Stimulated activated CD4-positive, alpha-beta T cell treated with anti-CD3 and anti-CD28 coated beads, Interleukin-12 subunit alpha, Interleukin-12 subunit beta, amount 100 ng/mL, for 24 hours (primary cell): ENCODE data around the gene SCRT2.

ENCODE experiments used
- DNase-seq, 2 experiments: peaks; one replicate each; pipeline ENCODE4 v3.0.0-alpha.2; 2020; ENCODE audit warnings: low read depth in 2 of 2

Gene SCRT2

DNA sequence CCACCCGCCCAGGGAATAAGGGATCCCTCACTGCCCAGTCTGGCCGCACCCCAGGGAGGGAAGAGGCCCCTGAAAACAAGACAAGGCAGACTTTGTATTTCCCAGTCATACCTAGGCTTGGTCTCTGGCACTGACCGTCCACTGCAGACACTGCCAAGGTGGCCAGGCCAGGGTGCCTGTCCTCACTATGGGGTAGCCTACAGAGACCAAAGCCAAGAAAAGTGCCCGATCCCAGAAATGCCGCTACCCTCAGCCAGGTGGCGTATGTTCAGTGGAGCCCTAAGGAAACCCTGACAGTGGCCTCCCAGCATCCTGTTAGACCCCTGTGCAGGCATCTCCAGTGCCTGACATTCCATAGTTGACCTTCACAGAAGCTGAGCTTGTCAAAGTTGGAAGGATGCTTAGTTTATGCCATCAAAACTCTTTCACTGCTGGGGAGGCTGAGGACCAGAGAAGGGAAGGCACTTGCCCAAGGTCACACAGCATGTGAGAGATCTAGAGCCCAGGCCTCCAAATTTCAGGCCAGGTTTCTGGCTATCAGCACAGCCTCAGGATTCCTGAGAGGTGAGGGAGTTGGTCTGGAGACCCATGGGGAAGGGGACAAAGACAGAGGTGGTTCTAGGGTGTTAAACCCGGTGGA, 2.5 kb downstream of the SCRT2 start:
- DNase-seq, result no peak

GRCh38 chr20:671252-672030, 4.2 kb downstream of the SCRT2 start:
- no peak for DNase-seq

GRCh38 chr20:669573-669972, 6.0 kb downstream of the SCRT2 start:
- DNase-seq, result no peak

DNA sequence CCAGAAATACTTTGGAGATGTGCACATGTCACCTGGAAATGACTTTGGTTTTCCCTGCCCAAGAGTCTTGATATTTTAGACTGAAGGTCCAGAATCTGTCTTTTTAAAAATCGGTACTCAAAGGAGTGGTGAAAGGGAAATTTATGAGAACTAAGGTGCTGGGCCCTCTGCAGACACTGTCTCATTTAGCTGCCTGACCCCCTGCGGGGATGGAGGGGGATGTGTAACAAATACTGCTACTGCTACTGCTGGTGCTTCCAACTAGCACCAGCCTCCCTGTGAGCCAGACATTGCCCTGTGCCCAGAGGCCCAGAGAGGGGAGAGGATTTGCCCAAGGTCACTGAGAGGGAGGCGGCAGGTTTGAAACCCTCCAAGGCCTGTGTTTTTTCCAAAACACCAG, 7.0 kb downstream of the SCRT2 start:
- DNase-seq, result no peak

- no peak for DNase-seq
These were observed 7.6 kb downstream of the SCRT2 start for GRCh38 chr20:668050-668449.

DNA sequence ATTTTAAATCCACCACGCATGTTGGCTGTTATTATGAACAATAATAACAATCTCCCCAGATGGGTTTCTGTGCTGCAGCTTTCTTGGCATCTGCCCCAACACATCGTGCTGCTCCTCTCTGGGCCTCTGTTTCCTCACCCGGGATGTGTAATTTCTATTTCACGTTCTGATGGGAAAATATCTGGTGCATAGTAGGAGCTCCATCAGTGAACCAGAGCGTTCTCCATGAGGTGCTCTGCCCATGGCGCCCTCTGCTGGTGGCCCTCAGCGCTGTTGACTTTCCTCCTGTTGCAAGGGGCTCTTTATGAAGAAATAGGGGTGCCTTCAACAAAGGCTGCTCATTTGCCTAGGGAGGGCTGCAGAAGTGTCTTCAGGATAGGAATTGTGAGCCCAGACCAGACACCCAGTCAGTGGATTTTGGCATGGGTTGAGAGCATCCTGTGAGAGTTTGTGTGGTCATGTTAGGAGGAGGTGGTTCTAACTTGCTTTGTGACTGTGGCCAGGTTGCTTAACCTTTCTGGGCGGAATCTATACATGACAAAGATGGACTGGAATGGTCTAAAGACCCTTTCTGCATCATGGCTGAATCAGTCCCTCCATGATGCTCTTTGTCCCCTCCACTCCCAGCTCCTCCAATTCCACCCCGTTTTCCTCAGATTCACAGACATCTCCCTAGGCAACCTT, 8.1 kb downstream of the SCRT2 start:
- DNase-seq, result peak; percentile 22 to 63

GRCh38 chr20:666877-667276, 8.7 kb downstream of the SCRT2 start:
- DNase-seq, result no peak

- no peak for DNase-seq
These were observed 10.3 kb downstream of the SCRT2 start for GRCh38 chr20:665276-665675.

DNA sequence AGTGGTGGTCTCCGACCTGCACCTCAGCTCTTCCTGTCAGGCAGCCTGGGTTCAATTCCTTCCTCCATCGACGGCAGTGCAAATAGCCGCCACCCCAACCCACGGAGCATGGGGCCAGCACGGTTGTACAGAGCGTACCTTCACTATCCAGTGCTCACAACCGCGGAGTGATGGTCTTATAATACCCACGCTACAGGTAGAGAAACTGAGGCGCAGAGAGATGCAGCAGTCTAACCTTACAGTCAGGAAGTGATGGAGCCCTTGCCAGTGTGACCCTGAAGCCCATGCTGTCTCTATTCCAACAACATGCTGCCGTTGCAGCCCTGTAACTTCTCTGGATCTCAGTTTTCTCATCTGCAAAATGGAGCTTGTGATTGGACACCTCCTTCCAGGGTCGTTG, 11.0 kb downstream of the SCRT2 start:
- no peak for DNase-seq

GRCh38 chr20:664151-664550, 11.5 kb downstream of the SCRT2 start:
- no peak for DNase-seq

DNA sequence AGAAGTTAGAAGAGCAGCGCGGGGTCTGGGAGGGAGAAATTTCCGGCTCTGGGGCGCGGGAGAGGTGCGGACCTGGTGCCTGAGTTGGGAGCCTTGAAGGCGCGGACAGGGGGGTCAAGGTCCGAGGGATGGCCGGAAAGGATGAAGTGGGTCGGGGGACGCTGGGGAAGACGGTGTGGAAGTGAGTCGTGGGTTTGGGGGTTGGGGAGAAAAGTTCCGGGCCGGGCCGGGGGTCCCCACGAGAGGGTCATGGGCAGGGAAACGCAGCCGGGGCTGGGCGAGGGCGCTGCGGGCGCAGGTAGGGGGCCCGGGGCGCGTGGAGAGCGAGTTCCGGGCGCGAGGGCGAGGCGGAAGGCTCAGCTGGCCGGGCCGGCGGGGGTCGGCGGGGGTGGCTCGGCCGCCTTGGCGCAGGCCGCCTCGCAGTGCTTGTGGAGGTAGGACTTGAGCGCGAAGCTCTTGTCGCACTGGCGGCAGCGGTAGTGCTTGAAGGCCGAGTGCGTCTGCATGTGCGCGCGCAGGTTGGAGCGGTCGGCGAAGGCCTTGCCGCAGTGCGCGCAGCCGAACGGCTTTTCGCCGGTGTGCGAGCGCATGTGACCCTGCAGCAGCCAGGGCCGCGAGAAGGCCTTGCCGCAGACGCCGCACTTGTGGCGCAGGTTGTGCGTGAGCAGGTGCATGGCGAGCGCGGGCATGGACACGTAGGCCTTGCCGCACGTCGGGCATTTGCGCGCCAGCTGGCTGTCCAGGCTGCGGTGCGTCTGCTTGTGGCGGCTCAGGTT, 12.1 kb downstream of the SCRT2 start:
- no peak for DNase-seq

GRCh38 chr20:662277-663192, 13.1 kb downstream of the SCRT2 start:
- no peak for DNase-seq

GRCh38 chr20:661474-662270, 13.9 kb downstream of the SCRT2 start:
- no peak for DNase-seq

DNA sequence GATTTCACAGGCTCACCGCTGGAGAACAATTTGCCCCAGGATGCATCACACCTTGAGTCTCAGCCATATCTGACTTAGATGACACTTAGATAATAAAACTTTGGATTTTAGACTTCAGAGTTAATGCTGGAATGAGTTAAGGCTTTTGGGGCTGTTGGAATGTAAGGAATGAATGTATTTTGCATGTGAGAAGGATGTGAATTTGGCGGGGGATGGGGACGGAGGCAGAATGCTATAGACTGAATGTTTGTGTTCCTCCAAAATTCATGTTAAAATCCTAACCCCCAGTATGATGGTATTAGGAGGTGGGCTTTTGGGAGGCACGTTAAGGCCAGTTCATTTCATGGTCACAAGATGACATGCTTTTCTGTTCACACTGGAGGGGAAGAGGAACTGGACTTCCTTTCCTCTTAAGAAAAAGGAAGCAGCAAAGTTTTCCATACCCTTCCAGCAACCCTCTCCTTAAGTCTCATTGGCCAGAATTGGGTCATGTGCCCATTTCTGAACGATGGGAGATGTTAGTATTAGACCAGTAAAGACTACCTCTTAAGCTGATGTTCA, 16.8 kb downstream of the SCRT2 start:
- DNase-seq, result no peak

- no peak for DNase-seq
These were observed 17.4 kb downstream of the SCRT2 start for GRCh38 chr20:658202-658601.

GRCh38 chr20:655726-656624, 19.6 kb downstream of the SCRT2 start:
- DNase-seq, result no peak

GRCh38 chr20:654417-654750, 21.2 kb downstream of the SCRT2 start:
- no peak for DNase-seq

DNA sequence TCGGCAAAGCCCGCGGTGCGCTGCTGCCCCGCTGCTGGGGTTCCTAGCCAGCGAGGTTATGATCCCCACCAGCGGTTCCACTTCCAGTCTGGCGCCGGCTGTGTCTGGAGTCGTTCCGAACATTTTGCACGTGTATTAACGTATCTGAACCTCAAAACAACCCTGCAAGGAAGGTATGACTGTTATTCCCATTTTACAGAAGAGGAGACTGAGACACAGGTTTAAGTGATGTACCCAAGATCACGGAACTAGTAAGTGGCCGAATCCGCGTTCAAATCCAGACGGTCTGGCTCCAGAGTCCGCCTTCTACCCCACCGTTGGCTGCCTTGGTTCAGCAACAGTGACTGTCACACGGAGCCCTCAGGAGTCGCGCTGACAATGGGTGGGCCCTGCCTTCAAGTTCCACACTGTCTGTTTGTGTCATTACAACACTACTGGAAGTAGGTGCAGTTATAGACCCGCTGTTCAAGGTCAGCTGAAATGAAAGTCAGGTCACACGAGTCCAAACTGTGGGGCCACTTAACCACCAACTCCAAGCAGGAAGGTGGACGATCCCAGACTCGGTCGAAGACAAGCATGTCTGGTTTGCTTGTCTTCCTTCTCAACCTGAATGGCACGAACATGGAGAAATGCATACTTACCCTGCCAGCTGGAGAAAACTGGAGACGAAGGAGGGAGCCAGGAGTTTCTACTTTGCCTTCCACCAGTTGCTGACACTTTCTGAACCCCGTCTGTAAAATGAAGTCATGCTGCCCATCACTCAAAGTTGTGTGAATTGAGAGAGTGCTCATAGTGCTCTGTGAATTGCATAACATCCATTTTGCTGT, 21.8 kb downstream of the SCRT2 start:
- DNase-seq, result no peak
